Stomach (tissue), 9 donors: ENCODE data around the gene CHST14. TPM values are rescaled to one million over a fixed set of nuclear protein-coding genes. Genes with fewer than 3 reads are reported as not detected.

Source experiments
- DNase-seq, 2 donors: peaks; one replicate each; pipeline versions ENCODE4 v3.0.0 to v3.0.0-alpha.2; 2013 to 2019
- H3K27ac ChIP-seq, 5 donors: fragments of 200-600 bp in 4 of 5; sonication (generic) in 4 of 5; one replicate each; pipeline ENCODE4 v1.5.1; 2013 to 2019; ENCODE audit warnings: mild to moderate bottlenecking in 1 of 5, moderate library complexity in 1 of 5
- H3K27me3 ChIP-seq, 3 donors: fragments of 200-600 bp; sonication (generic); one replicate each; pipeline ENCODE4 v1.5.1; 2017 to 2019; ENCODE audit warnings: mixed run types in 1 of 3
- H3K36me3 ChIP-seq, 4 donors: fragments of 200-600 bp; sonication (generic); 1 replicate in 3 of 4; 2 replicates in 1 of 4; pipeline ENCODE4 v1.5.1; 2016 to 2019
- H3K4me1 ChIP-seq, 4 donors: fragments of 200-600 bp; sonication (generic); one replicate each; pipeline ENCODE4 v1.5.1; 2016 to 2019
- H3K4me3 ChIP-seq, 4 donors: fragments of 200-600 bp; sonication (generic) in 3 of 4; one replicate each; pipeline ENCODE4 v1.5.1; 2016 to 2019; ENCODE audit warnings: mild to moderate bottlenecking in 1 of 4
- H3K9me3 ChIP-seq, 4 donors: fragments of 200-600 bp; sonication (generic); one replicate each; pipeline ENCODE4 v1.5.1; 2016 to 2019
- EP300 ChIP-seq: sonication (generic); formaldehyde crosslinking; IDR thresholded peaks from one replicate; pipeline ENCODE4 v1.6.1; 2017; ENCODE audit warnings: antibody characterized with exemption
- POLR2A ChIP-seq, 4 donors: fragments of 450-650 bp; IDR thresholded peaks; one replicate each; pipeline ENCODE4 v1.6.1; 2016; ENCODE audit warnings: antibody characterized with exemption in 4 of 4, control low read depth in 2 of 4, mild to moderate bottlenecking in 1 of 4, moderate library complexity in 1 of 4
- POLR2AphosphoS5 ChIP-seq, 3 donors: sonication (generic); formaldehyde crosslinking; IDR thresholded peaks; one replicate each; pipeline ENCODE4 v1.6.1; 2016; ENCODE audit warnings: antibody characterized with exemption in 3 of 3
- WGBS, 5 donors: extraction: QIAGEN DNeasy Blood & Tissue Kit in 3 of 5; methylation state at CpG; one replicate each; pipeline versions ENCODE4 v1.1.5 to v1.1.7; 2013 to 2018; 5-methylcytosine and 5-hydroxymethylcytosine counted together
- intact Hi-C: fragments of 100-400 bp; cut with DNase I; formaldehyde crosslinking; loops from one replicate; pipeline ENCODE4 v1.15.1; 2023; ENCODE audit warnings: low total_unique reads
- polyA plus RNA-seq, 3 donors: library from polyadenylated mRNA; stranded (reverse); fragments of 200-250 nt; gene quantifications; one replicate each; pipeline ENCODE4 v1.2.3, GENCODE V29; 2013
- total RNA-seq, 5 donors: library from RNA; depleted of rRNA; stranded (reverse); fragments of >200 nt; gene quantifications; one replicate each; pipeline versions ENCODE4 v1.1.0 to v1.2.3, GENCODE V29; 2014 to 2016
- TF ChIP-seq, protein P1 (sequence below), 7 experiments: fragments of 450-650 bp in 4 of 7; fragments of 200-600 bp in 3 of 7; sonication (generic) in 3 of 7; IDR thresholded peaks; one replicate each; pipeline ENCODE4 v1.5.1; 2016 to 2019; ENCODE audit warnings: antibody characterized with exemption in 7 of 7, control low read depth in 2 of 7, mild to moderate bottlenecking in 1 of 7
- donor health status: healthy with polysubstance abuse.
- donor health status: Bipolar disorder and iron deficiency.
- donor health status: healthy.

The CHST14 gene
- total and polyA plus RNA-seq, 8 donors = 0.92 to 14.6 (median 5.1) TPM

DNA sequence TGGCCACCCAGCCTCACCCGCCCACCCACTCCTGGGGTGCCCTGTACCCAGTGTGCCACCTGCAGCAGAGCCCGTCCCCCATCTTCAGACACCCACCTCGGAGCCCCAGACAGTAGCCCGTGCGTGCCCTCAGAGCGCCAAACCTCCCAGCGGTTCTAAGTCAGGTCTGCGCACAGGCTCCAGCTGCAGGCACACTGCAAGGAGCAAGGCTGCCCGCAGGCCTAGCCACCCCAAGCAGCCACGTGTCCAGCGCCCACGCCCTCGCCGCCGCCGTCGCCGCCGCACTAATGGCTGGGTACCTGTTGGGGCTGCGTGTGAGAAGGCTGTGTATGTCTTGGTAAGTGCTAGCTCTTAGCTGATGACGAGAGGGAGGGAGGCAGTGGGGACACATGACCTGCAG is 8.8 kb upstream of the CHST14 start:
- H3K27me3 ChIP-seq = no peaks in the 10 kb centered on the region
- TF ChIP-seq POLR2AphosphoS5 (IDR thresholded peaks at IDR 0.05) (no peak), EP300 (no peak), POLR2A (IDR thresholded peaks at IDR 0.05) (no peak)
- TF ChIP-seq, protein P1, sequence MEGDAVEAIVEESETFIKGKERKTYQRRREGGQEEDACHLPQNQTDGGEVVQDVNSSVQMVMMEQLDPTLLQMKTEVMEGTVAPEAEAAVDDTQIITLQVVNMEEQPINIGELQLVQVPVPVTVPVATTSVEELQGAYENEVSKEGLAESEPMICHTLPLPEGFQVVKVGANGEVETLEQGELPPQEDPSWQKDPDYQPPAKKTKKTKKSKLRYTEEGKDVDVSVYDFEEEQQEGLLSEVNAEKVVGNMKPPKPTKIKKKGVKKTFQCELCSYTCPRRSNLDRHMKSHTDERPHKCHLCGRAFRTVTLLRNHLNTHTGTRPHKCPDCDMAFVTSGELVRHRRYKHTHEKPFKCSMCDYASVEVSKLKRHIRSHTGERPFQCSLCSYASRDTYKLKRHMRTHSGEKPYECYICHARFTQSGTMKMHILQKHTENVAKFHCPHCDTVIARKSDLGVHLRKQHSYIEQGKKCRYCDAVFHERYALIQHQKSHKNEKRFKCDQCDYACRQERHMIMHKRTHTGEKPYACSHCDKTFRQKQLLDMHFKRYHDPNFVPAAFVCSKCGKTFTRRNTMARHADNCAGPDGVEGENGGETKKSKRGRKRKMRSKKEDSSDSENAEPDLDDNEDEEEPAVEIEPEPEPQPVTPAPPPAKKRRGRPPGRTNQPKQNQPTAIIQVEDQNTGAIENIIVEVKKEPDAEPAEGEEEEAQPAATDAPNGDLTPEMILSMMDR (IDR thresholded peaks at IDR 0.05) = no peak
- H3K27ac ChIP-seq = no peak overlapping the region
- WGBS, 5 donors = 94 to 96% (median 96%) methylated on average over 21 of the region's 21 CpGs
- H3K9me3 ChIP-seq = no peaks in the 10 kb centered on the region
- DNase-seq = no peak
- H3K4me3 ChIP-seq = no peak overlapping the region
- H3K4me1 ChIP-seq = peaks cover 5 to 12% (median 10%) of the 10 kb centered on the region in 4 donors
- intact Hi-C loops = no loop called here
- H3K36me3 ChIP-seq = peaks cover 50 to 88% (median 86%) of the 10 kb centered on the region in 4 donors

DNA sequence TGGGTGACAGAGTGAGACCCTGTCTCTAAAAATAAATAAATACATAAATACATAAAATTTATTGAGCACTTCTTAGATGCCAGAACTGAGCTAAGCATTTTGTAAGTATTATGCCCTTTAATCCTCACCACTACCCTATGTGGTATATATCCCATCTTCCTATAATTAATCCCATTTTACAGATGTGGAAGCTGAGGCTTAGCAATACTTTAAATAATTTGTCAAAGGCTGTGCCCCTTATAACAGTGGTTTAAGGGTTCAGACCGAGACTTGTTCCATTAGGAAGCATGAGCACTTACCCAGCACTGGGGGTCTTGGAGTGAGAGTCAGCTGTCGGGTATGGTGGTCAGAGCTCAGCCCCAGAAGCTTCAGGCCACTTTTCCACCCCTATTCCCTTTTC is 7.5 kb upstream of the CHST14 start:
- no peak for TF ChIP-seq EP300
- TF ChIP-seq POLR2AphosphoS5 (IDR thresholded peaks at IDR 0.05) = no peak
- TF ChIP-seq, protein P1 (IDR thresholded peaks at IDR 0.05) = no peak
- no peak for TF ChIP-seq POLR2A (IDR thresholded peaks at IDR 0.05)
- H3K4me3 ChIP-seq = no peak overlapping the region
- no peak overlapping the region for H3K27ac ChIP-seq
- no peaks in the 10 kb centered on the region for H3K27me3 ChIP-seq
- intact Hi-C loops = no loop called here
- peaks cover 5 to 12% (median 8%) of the 10 kb centered on the region in 4 donors for H3K4me1 ChIP-seq
- WGBS, 5 donors = 89 to 97% (median 96%) methylated on average over 2 of the region's 2 CpGs
- DNase-seq = no peak
- H3K36me3 ChIP-seq = peaks cover 49 to 94% (median 91%) of the 10 kb centered on the region in 4 donors
- no peaks in the 10 kb centered on the region for H3K9me3 ChIP-seq

DNA sequence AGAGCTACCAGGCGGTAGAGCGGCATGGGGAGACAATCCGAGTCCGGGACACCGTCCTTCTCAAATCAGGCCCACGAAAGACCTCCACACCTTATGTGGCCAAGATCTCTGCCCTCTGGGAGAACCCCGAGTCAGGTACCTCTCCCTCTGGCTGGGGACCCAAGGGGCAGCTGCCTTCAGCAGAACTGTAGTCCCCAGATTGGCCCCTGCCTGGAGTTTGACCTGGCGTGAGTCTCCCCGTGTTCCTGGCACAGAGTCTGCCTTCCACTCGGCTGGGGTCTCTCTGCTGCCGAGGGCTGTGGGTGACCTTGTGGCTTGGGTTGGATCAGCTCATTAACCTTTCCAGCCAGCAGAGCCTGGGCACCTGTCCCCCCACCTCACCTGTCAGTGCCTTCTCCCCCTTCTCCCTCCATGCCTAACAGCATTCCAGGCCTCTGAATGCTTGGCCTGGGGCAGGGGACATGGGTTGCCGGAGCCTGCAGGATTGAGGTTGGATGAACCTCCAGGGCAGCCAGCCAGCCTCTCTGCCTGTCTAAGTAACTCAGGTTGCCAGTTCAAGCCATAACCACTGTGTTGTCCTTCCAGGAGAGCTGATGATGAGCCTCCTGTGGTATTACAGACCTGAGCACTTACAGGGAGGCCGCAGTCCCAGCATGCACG is 6.8 kb upstream of the CHST14 start:
- intact Hi-C loops = no loop called here
- H3K4me1 ChIP-seq = peaks cover 5 to 12% (median 8%) of the 10 kb centered on the region in 4 donors
- H3K27me3 ChIP-seq = no peaks in the 10 kb centered on the region
- no peak for DNase-seq
- H3K36me3 ChIP-seq = peaks cover 42 to 87% (median 84%) of the 10 kb centered on the region in 4 donors
- no peak overlapping the region for H3K4me3 ChIP-seq
- TF ChIP-seq, protein P1 (IDR thresholded peaks at IDR 0.05) = no peak
- no peak for TF ChIP-seq POLR2AphosphoS5 (IDR thresholded peaks at IDR 0.05)
- no peak for TF ChIP-seq POLR2A (IDR thresholded peaks at IDR 0.05)
- TF ChIP-seq EP300 = no peak
- no peak overlapping the region for H3K27ac ChIP-seq
- WGBS, 5 donors = 84 to 92% (median 90%) methylated on average over 12 to 14 of the region's 14 CpGs
- H3K9me3 ChIP-seq = no peaks in the 10 kb centered on the region

DNA sequence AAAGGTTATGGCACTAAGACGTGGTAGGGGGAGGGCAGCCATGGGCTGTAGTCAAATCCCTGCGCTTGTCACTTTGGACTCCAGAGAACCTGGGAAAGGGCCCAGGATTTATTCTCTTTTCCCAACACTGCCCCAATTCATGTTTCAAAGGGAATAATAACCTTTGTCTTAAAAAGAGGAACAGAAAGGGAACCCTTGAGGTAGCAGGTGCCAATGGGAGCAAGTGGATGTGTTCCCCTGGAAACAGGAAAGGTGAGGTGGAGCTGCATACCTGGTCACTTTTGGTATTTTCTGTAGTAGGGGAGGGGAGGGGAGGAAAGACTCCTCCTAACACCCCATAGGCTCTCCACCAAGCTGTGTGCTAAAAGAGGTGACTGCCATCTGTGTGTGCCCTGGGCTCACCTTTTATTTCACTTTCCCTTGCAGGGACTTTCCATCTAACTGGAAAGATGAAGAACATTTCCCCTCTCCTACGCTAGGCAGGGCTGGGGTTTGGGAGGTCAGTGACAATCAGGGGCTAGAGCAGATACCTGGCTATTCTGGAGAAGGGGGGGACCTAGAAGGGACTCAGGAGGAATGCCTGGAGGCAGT is 6.1 kb upstream of the CHST14 start:
- intact Hi-C loops = no loop called here
- peaks cover 5 to 12% (median 9%) of the 10 kb centered on the region in 4 donors for H3K4me1 ChIP-seq
- WGBS, 5 donors = 84 to 100% (median 91%) methylated on average over 3 of the region's 3 CpGs
- no peaks in the 10 kb centered on the region for H3K9me3 ChIP-seq
- H3K27ac ChIP-seq = no peak overlapping the region
- TF ChIP-seq POLR2A (IDR thresholded peaks at IDR 0.05) = no peak
- TF ChIP-seq, protein P1 (IDR thresholded peaks at IDR 0.05) = no peak
- no peak for TF ChIP-seq EP300
- no peak for TF ChIP-seq POLR2AphosphoS5 (IDR thresholded peaks at IDR 0.05)
- no peaks in the 10 kb centered on the region for H3K27me3 ChIP-seq
- no peak for DNase-seq
- peaks cover 35 to 81% (median 77%) of the 10 kb centered on the region in 4 donors for H3K36me3 ChIP-seq
- H3K4me3 ChIP-seq = no peak overlapping the region
